ENCODE data around the gene PRKAR1A.

DNA sequence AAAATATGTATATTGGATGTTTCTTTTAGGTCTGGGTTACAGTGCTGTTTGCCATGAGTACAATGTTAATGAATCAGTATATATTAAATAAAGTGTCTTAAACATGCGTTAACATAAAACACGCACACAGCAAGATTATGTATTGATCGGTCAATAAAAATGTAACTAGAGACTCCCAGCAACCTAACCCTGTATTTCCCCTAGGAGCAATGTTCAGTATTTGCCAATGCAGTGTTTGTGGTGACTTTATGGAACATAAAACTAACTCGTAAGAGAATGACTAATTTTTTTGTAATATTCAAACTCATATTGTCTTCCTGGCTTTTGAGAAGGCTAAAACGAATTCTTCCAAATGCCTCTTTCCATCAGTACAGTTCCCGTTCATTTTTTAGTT lies 22.5 kb downstream of the PRKAR1A start:
- no peak for TF ChIP-seq ZBTB7A (tag by site-specific recombination; IDR thresholded peaks at IDR 0.05; ENCODE audit: low read depth)
- no peak for TF ChIP-seq IKZF3 (tag by site-specific recombination; IDR thresholded peaks at IDR 0.05)
- TF ChIP-seq, protein P1, sequence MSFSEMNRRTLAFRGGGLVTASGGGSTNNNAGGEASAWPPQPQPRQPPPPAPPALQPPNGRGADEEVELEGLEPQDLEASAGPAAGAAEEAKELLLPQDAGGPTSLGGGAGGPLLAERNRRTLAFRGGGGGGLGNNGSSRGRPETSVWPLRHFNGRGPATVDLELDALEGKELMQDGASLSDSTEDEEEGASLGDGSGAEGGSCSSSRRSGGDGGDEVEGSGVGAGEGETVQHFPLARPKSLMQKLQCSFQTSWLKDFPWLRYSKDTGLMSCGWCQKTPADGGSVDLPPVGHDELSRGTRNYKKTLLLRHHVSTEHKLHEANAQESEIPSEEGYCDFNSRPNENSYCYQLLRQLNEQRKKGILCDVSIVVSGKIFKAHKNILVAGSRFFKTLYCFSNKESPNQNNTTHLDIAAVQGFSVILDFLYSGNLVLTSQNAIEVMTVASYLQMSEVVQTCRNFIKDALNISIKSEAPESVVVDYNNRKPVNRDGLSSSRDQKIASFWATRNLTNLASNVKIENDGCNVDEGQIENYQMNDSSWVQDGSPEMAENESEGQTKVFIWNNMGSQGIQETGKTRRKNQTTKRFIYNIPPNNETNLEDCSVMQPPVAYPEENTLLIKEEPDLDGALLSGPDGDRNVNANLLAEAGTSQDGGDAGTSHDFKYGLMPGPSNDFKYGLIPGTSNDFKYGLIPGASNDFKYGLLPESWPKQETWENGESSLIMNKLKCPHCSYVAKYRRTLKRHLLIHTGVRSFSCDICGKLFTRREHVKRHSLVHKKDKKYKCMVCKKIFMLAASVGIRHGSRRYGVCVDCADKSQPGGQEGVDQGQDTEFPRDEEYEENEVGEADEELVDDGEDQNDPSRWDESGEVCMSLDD (tag by site-specific recombination; IDR thresholded peaks at IDR 0.05) = no peak
- TF ChIP-seq, protein P2, sequence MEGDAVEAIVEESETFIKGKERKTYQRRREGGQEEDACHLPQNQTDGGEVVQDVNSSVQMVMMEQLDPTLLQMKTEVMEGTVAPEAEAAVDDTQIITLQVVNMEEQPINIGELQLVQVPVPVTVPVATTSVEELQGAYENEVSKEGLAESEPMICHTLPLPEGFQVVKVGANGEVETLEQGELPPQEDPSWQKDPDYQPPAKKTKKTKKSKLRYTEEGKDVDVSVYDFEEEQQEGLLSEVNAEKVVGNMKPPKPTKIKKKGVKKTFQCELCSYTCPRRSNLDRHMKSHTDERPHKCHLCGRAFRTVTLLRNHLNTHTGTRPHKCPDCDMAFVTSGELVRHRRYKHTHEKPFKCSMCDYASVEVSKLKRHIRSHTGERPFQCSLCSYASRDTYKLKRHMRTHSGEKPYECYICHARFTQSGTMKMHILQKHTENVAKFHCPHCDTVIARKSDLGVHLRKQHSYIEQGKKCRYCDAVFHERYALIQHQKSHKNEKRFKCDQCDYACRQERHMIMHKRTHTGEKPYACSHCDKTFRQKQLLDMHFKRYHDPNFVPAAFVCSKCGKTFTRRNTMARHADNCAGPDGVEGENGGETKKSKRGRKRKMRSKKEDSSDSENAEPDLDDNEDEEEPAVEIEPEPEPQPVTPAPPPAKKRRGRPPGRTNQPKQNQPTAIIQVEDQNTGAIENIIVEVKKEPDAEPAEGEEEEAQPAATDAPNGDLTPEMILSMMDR (tag by site-specific recombination; IDR thresholded peaks at IDR 0.05) = no peak
- TF ChIP-seq ZNF785 (tag by site-specific recombination; IDR thresholded peaks at IDR 0.05) = no peak
- TF ChIP-seq ZNF423 (tag by site-specific recombination; IDR thresholded peaks at IDR 0.05) = no peak
- no peak for TF ChIP-seq TRIM28 (IDR thresholded peaks at IDR 0.05; ENCODE audit: borderline replicate concordance, low read length)
- no peak for TF ChIP-seq ZNF48 (tag by site-specific recombination; IDR thresholded peaks at IDR 0.05)
- TF ChIP-seq, protein P3, sequence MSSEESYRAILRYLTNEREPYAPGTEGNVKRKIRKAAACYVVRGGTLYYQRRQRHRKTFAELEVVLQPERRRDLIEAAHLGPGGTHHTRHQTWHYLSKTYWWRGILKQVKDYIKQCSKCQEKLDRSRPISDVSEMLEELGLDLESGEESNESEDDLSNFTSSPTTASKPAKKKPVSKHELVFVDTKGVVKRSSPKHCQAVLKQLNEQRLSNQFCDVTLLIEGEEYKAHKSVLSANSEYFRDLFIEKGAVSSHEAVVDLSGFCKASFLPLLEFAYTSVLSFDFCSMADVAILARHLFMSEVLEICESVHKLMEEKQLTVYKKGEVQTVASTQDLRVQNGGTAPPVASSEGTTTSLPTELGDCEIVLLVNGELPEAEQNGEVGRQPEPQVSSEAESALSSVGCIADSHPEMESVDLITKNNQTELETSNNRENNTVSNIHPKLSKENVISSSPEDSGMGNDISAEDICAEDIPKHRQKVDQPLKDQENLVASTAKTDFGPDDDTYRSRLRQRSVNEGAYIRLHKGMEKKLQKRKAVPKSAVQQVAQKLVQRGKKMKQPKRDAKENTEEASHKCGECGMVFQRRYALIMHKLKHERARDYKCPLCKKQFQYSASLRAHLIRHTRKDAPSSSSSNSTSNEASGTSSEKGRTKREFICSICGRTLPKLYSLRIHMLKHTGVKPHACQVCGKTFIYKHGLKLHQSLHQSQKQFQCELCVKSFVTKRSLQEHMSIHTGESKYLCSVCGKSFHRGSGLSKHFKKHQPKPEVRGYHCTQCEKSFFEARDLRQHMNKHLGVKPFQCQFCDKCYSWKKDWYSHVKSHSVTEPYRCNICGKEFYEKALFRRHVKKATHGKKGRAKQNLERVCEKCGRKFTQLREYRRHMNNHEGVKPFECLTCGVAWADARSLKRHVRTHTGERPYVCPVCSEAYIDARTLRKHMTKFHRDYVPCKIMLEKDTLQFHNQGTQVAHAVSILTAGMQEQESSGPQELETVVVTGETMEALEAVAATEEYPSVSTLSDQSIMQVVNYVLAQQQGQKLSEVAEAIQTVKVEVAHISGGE (tag by site-specific recombination; conservative IDR thresholded peaks at IDR 0.05; ENCODE audit: low read depth) = no peak
- no peak for TF ChIP-seq SCRT2 (tag by site-specific recombination; IDR thresholded peaks at IDR 0.05)
- TF ChIP-seq ZNF701 (tag by site-specific recombination; IDR thresholded peaks at IDR 0.05) = no peak
- no peak for TF ChIP-seq PRDM10 (tag by site-specific recombination; IDR thresholded peaks at IDR 0.05)

Data from HEK293 (cell line).